WI38 (cell line): ENCODE results near the gene ZDHHC22.

ENCODE experiments used
- H3K4me3 ChIP-seq: 2 replicates; pipeline ENCODE4 v1.5.1; 2011; ENCODE audit warnings: low read depth, mild to moderate bottlenecking, control low read depth, low read length
- TF ChIP-seq, protein P1 (sequence below): IDR thresholded peaks from 2 replicates; pipeline ENCODE4 v1.5.1; 2012; ENCODE audit warnings: low read depth, mild to moderate bottlenecking, control low read depth, low read length

The ZDHHC22 gene

DNA sequence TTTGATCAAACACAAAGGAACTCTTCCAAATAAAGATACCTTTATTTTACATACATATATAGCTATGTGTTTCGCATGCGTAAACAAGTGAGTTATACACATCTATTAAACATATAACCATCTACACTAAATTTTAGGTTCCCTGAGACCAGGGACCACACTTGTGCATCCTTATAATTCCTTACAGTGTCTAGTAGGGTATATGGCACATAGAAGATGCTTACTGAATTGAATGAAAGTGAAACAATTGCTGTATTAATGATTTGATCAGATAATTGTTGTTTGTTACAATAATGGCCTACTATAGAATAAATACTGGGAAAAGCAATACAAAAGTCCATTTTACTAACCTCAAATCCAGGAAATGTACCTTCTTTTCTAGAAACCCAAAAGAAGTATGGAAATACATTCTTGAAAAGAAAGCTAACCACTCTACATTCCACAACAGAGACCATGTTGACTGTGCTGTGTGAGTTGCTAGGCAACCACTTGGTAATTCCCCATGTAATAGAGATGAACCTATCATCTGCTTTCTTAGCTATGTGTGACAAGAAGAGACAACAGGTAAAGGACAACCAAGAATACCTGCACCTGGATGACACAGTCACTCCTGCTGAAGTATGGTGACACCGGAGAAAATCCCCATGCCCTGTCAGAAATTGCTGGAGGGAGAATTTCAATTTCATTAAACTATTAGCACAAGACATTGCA is 55.4 kb downstream of the ZDHHC22 start:
- no peak overlapping the region for H3K4me3 ChIP-seq
- TF ChIP-seq, protein P1, sequence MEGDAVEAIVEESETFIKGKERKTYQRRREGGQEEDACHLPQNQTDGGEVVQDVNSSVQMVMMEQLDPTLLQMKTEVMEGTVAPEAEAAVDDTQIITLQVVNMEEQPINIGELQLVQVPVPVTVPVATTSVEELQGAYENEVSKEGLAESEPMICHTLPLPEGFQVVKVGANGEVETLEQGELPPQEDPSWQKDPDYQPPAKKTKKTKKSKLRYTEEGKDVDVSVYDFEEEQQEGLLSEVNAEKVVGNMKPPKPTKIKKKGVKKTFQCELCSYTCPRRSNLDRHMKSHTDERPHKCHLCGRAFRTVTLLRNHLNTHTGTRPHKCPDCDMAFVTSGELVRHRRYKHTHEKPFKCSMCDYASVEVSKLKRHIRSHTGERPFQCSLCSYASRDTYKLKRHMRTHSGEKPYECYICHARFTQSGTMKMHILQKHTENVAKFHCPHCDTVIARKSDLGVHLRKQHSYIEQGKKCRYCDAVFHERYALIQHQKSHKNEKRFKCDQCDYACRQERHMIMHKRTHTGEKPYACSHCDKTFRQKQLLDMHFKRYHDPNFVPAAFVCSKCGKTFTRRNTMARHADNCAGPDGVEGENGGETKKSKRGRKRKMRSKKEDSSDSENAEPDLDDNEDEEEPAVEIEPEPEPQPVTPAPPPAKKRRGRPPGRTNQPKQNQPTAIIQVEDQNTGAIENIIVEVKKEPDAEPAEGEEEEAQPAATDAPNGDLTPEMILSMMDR: no peak

DNA sequence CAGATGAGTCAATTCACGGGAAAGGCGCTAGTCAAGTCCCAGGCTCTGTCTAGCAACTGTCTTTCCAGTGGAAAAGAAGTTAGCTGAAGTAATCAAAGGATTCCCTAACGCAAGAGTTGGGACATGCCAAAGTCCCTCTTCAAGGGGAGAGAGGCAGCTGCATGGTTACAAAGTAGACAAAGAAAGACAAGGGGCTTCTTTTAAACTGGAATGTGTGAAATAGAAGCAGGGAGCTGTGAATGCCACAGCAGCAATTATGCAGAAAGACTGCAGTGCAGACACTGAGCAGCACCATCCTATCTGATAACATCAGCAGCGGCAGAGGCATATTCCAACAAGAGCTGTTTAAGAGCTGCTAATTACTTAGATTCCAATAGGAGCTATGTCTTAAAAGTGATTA is 56.1 kb downstream of the ZDHHC22 start:
- no peak overlapping the region for H3K4me3 ChIP-seq
- TF ChIP-seq, protein P1: no peak

DNA sequence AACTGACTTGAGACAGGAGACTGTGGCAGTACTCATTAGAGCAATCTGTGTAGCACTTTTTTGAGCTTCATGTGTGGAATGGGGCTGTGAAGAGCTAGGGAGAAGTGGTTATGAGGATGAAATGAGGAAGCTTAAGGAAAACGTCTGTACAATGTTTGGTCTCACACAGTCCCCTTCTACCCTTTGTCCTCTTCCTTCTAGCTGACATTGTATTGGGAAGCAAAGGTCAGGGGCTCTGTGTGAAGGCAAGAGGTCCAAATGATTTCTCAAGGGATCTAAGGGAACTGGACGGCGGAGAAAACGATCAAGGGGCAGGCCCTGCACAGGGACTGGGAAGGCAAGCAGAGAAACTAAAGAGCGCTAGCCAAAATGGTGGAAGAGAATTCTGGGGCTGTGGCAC is 56.6 kb downstream of the ZDHHC22 start:
- no peak overlapping the region for H3K4me3 ChIP-seq
- TF ChIP-seq, protein P1: no peak

DNA sequence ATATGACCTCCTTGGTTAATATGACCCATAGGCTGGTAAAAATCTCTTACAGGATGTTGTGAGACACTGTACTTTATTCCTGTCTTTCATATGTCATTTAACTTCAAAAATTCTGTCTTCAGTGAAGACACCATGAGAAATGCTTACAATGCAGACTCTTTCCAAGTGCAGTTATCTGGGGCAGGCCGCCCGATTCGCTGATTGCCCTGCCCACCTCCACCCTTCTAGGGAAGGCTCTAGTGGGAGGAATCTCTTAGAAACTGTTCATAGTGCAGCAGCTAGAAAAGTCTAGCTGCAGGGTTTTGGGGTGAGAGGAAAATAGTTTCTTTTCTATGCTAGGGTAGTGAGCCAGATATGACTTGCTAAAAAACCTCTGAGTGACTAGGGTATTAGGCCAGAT is 58.5 kb downstream of the ZDHHC22 start:
- TF ChIP-seq, protein P1: no peak
- H3K4me3 ChIP-seq: no peak overlapping the region

DNA sequence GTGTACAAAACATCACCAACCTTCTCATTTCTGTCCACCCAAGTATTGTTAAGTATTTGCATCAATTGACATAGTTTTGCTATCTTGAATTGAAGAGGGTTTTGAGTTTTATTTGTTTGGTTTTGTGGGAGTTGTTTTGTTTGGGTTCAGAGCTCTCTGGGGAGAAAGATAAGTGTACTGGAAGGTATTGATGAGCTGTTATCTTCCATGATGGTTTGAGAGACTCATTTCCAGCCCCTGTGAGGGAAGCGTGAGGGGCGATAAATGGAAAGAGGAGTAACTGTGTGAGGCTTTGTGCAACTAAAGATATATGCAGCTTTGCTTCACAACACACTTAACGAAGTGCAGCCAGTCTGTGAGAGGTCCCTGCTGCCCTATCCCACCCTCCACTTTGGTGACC is 59.2 kb downstream of the ZDHHC22 start:
- no peak overlapping the region for H3K4me3 ChIP-seq
- TF ChIP-seq, protein P1: no peak
